Measurements from ENCODE around the gene WNT3. TPM values are rescaled to one million over a fixed set of nuclear protein-coding genes. Genes with fewer than 3 reads are reported as not detected.

Gene WNT3
- total and polyA plus RNA-seq, 2 of the 8 experiments (the other 6 are each of a cell fraction or from before 2014, with no cell fraction given) = 0.56 to 2.0 TPM

DNA sequence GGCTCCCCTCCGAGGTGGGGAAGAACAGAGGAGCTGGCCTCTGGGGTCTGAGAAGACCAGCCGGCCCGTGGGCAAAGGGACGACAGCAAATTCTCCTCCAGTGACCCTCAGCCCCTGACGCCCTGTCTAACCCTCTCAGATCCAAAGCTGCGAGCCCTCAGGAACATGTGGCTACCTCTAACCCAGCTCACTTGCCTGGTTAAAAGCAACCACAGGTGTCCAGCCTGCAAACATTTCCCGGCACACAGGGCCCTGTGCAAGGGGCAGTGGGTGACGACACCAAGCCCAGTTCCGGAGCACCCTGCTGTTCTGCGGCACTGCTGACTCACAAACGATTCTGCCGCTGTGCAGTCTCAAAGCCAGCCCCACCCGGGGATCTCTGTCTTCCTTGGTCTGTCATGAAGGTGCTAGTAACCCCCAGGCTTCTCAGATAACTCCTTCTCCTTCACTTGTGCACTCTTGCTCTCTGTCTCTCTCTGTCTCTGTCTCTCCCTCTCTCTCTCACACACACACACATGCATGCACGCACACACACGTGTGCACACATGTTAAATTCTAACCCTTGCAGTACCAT lies 23.0 kb downstream of the WNT3 start:
- H3K23me2 ChIP-seq (ENCODE audit: low read depth, low read length) = 0 out of 2 replicates have a peak, but pooled peaks cover 1% of the 10 kb centered on the region
- no peak overlapping the region for H3K4me3 ChIP-seq (ENCODE audit: extremely low read depth in 1 of 4, insufficient read depth in 2 of 4, low read depth in 3 of 4, low read length in 4 of 4)
- peaks cover 0 to 8% (median 3%) of the 10 kb centered on the region in 4 experiments; a peak in 4 of 7 replicates for H3K27me3 ChIP-seq (replicated peaks in 1 of 4; ENCODE audit: control insufficient read depth in 3 of 4, extremely low read depth in 1 of 4, insufficient read depth in 3 of 4, low read length in 3 of 4)
- no peak for DNase-seq (ENCODE audit: low read depth in 1 of 2, low spot score in 2 of 2)
- no peak overlapping the region for H2BK12ac ChIP-seq (ENCODE audit: low read depth, low read length)
- no peaks in the 10 kb centered on the region for H3K36me3 ChIP-seq (ENCODE audit: control insufficient read depth in 2 of 4, insufficient read depth in 4 of 4, low read length in 3 of 4)
- no peak overlapping the region for H3K23ac ChIP-seq (ENCODE audit: insufficient read length)
- H4K8ac ChIP-seq (ENCODE audit: extremely low read depth, insufficient read depth, low read length) = no peak overlapping the region
- no peaks in the 10 kb centered on the region for H3K4me1 ChIP-seq (replicated peaks in 1 of 4; ENCODE audit: control insufficient read depth in 3 of 4, insufficient read depth in 4 of 4, low read length in 3 of 4)
- H2BK120ac ChIP-seq (replicated peaks; ENCODE audit: low read depth, low read length) = no peak overlapping the region
- CTCF ChIA-PET (ENCODE audit: partially characterized antibody) = interaction anchor here (0.6 to 1.4 kb wide), 9 partner anchors 9 to 1250 kb away, joined by 3 to 4 read pairs (median 3); no protein-coding TSS in a partner anchor
- no peak overlapping the region for H2AFZ ChIP-seq (ENCODE audit: low read length)
- no peak overlapping the region for H3K4ac ChIP-seq (replicated peaks; ENCODE audit: insufficient read length, low read depth, low read length)
- H2BK20ac ChIP-seq (ENCODE audit: low read length) = no peak overlapping the region
- no peaks in the 10 kb centered on the region for H3K9me3 ChIP-seq (ENCODE audit: insufficient read depth in 2 of 2, low read depth in 1 of 2, low read length in 1 of 2)
- POLR2A ChIA-PET (ENCODE audit: partially characterized antibody) = no interaction called here
- H3K56ac ChIP-seq (replicated peaks; ENCODE audit: insufficient read length, low read depth, low read length) = no peak overlapping the region
- WGBS, 2 experiments (ENCODE audit: extremely low coverage in 1 of 2, insufficient coverage in 1 of 2, insufficient read length in 1 of 2, insufficient replicate concordance in 2 of 2, low coverage in 1 of 2, low lambda C conversion rate in 2 of 2, missing lambda C conversion rate in 1 of 2) = 84% methylated on average over 15 of the region's 15 CpGs; no CpG with 5 or more reads in 1 of the 2 experiments
- no peaks in the 10 kb centered on the region for H3K79me2 ChIP-seq (ENCODE audit: control insufficient read depth in 1 of 2, insufficient read depth in 2 of 2, low read length in 2 of 2)
- H3K18ac ChIP-seq (ENCODE audit: extremely low read depth, low read length) = no peak overlapping the region
- no peak overlapping the region for H3K27ac ChIP-seq (ENCODE audit: low read depth, low read length)
- no peak overlapping the region for H3K14ac ChIP-seq (ENCODE audit: insufficient read length)
- H2BK15ac ChIP-seq (ENCODE audit: low read length) = no peak overlapping the region
- H4K5ac ChIP-seq (ENCODE audit: insufficient read length, low read depth, low read length) = no peak overlapping the region
- H3K4me2 ChIP-seq (ENCODE audit: insufficient read depth in 1 of 2, low read depth in 2 of 2, low read length in 2 of 2) = no peak overlapping the region
- H2AK5ac ChIP-seq (ENCODE audit: low read depth, low read length) = no peak overlapping the region; the same call in 1 of the 2 replicates
- peaks cover 0 to 5% of the 10 kb centered on the region in 2 experiments for H4K20me1 ChIP-seq (replicated peaks in 1 of 2; ENCODE audit: control insufficient read depth in 1 of 2, insufficient read depth in 2 of 2, low read length in 2 of 2)
- FAIRE-seq = no peak
- no peak overlapping the region for H3K9ac ChIP-seq (replicated peaks in 1 of 4; ENCODE audit: extremely low read depth in 1 of 4, low read depth in 3 of 4, low read length in 3 of 4)
- H3K79me1 ChIP-seq (ENCODE audit: low read depth, low read length) = no peaks in the 10 kb centered on the region
- H4K91ac ChIP-seq (replicated peaks; ENCODE audit: insufficient read length, low read length) = no peak overlapping the region
- H2BK5ac ChIP-seq (ENCODE audit: low read depth, low read length) = no peak overlapping the region
- TF ChIP-seq, protein P1, sequence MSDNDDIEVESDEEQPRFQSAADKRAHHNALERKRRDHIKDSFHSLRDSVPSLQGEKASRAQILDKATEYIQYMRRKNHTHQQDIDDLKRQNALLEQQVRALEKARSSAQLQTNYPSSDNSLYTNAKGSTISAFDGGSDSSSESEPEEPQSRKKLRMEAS (IDR thresholded peaks at IDR 0.05) = no peak
- TF ChIP-seq TEAD4 (IDR thresholded peaks at IDR 0.05; ENCODE audit: low read depth, low read length) = no peak
- no peak for TF ChIP-seq NRF1 (IDR thresholded peaks at IDR 0.05; ENCODE audit: low read depth, low read length)
- no peak for TF ChIP-seq RFX5 (IDR thresholded peaks at IDR 0.05; ENCODE audit: borderline replicate concordance, low read depth, low read length)
- TF ChIP-seq CBX8 (IDR thresholded peaks at IDR 0.05; ENCODE audit: borderline replicate concordance, low read depth, low read length) = no peak
- TF ChIP-seq CTBP2 (IDR thresholded peaks at IDR 0.05; ENCODE audit: borderline replicate concordance, insufficient read depth, insufficient read length, low read length) = no peak
- TF ChIP-seq, protein P2, sequence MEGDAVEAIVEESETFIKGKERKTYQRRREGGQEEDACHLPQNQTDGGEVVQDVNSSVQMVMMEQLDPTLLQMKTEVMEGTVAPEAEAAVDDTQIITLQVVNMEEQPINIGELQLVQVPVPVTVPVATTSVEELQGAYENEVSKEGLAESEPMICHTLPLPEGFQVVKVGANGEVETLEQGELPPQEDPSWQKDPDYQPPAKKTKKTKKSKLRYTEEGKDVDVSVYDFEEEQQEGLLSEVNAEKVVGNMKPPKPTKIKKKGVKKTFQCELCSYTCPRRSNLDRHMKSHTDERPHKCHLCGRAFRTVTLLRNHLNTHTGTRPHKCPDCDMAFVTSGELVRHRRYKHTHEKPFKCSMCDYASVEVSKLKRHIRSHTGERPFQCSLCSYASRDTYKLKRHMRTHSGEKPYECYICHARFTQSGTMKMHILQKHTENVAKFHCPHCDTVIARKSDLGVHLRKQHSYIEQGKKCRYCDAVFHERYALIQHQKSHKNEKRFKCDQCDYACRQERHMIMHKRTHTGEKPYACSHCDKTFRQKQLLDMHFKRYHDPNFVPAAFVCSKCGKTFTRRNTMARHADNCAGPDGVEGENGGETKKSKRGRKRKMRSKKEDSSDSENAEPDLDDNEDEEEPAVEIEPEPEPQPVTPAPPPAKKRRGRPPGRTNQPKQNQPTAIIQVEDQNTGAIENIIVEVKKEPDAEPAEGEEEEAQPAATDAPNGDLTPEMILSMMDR (IDR thresholded peaks at IDR 0.05; ENCODE audit: control extremely low read depth in 1 of 3, insufficient read depth in 1 of 3, low read depth in 1 of 3, low read length in 3 of 3) = no peak
- no peak for TF ChIP-seq RAD21 (IDR thresholded peaks at IDR 0.05 in 1 of 2, conservative IDR thresholded peaks at IDR 0.05 in 1 of 2; ENCODE audit: low read depth in 2 of 2, low read length in 2 of 2)
- no peak for TF ChIP-seq SUZ12 (IDR thresholded peaks at IDR 0.05; ENCODE audit: low read length)

Data from H1 (cell line).